Stimulated activated CD8-positive, alpha-beta memory T cell treated with anti-CD3 and anti-CD28 coated beads, Interleukin-7, amount 100 ng/mL, for 24 hours (primary cell): ENCODE results near the gene ADAD2.
A peak's percentile ranks its signal among the peaks of the same experiment; 100 is the strongest.

Source experiments
- DNase-seq: peaks from one replicate; pipeline ENCODE4 v3.0.0-alpha.2; 2020; ENCODE audit warnings: low read depth

ADAD2 gene

DNA sequence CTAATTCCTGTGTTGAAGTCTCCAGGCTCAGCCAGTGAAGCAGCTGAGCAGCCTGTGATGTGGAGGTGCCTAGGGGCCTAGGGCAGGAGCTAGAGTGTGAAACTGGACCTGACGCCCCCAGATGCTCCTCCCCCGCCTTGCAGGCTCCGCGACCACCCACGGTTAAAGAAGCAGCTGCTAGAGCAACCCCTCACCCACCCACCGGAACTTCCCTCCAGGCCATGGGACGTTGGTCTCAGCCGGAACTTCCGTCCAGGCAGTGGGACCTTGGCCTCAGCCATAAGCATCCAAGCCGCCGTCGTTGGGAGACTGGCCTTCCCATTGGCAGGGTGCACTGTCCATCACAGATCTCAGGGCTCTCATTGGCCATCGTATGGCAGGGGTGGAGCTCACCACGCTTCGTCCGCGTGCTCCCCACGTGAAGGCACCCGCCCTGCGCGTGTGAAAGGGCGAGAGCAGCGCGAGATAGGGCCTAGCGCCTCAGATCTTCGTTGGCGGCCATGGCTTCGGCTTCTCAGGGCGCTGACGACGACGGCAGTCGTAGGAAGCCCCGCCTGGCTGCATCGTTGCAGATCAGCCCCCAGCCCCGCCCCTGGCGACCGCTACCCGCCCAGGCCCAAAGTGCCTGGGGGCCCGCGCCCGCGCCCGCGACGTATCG, at the start of gene ADAD2:
Gene ADAD2, plus strand, starts transcription at position 427 of the 658 bp plus-strand sequence. Its CDS starts 74 bp downstream, at position 501.
- DNase-seq: no peak

DNA sequence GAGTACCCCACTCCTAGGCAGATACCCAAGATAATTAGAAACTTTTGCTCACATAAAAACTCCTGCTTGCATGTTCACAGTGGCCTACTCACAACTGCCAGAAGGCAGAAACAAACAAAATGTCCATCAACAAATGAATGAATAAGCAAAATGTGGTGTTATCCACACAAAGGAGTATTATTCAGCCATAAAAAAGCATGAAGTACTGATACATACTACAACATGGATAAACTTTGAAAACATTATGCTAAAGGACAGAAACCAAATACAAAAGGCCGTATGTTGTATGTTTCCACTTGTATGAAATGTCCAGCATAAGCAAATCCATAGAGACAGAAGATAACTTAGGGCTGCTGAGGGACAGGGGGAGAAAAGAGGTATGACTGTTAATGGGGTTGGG, 47.9 kb upstream of the ADAD2 start:
- DNase-seq: no peak

DNA sequence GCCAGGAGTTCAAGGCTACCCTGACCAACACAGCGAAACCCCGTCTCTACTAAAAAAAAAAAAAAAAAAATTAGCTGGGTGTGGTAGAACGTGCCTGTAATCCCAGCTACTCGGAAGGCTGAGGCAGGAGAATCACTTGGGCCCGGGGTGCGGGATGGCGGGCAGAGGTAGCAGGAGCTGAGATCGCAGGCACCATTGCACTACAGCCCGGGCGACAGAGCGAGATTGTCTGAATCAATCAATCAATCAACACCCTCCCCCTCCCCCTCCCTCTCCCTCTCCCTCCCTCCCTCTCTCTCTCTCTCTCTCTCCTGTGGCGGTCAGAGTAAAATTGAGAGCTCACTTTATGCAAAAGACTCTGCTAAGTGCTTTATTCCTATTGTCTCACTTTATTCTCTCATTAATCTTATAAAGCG, 47.2 kb upstream of the ADAD2 start:
- no peak for DNase-seq

DNA sequence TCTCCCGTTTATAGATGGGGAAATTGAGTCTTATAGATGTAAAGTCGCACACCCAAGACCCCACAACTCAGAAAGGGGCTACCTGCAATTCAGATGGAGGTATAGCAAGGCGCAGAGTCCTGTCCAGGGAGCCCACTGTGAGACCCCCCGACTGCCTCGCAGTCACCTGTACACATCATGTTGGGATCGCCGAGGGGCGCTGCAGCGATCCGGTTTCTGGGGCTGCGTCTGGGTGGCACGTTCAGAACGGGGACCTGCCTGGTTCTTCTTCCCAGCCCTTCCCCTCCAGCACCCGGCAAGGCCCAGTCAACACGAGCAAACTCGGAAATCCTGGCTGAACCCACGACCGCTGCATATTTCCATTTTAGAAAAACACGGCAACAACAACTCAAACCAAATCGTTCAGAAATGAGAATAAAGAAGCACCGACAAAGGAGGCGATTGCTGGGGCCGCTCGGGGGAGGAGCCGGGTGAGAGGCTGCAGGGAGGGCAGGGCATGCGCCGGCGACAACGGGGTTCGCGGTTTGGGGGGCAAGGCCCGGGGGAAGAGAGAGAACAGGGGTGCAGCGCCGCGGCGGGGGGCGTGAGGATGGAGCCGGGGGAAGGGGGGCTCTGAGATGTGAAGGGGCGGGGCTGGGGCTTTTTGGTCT, 46.6 kb upstream of the ADAD2 start:
- DNase-seq: peak; percentile 13

DNA sequence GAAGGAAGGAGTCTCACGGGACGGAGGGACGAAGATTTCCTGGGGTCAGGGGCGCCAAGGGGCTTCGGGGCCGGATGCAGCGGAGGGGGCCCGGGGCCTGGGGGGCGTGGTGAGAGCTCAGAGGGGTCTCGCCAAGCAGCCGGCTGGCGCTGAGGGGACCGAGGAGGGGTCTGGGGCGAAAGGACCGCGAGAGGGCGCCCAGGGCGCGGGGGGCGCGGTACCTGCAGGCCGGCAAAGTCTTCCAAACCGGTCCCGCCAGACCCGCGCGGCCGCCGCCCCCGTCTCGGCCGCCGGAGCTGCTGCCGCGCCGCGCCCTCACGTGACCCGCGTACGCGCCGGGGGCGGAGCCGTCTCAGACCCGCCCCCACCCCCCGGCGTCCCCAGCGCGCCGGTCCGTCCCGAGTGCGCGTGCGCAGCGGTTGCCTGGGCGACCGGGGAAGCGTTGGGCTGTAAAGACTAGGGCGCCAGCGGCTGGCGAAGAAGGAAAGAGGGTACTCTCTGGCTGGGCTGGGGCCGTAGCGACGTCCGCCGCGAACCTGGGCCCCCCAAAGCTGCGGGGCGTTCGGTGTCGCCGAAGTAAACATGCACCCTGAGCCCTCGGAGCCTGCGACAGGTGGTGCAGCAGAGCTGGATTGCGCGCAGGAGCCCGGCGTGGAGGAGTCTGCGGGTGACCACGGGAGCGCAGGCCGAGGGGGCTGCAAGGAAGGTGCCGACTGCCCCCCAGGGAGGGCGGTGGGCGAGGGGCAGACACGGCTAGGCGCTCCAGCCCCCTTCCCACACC, 45.9 kb upstream of the ADAD2 start, which contains the start of the genes DNAAF1 and HSDL1:
Gene DNAAF1, plus strand, starts transcription at position 450 of the 781 bp plus-strand sequence. Its CDS starts 133 bp downstream, at position 583.
Gene HSDL1, minus strand, starts transcription at position 319 of the 781 bp plus-strand sequence. CDS start 13,856 bp downstream, outside the sequence.
- peak; percentile 90 for DNase-seq

DNA sequence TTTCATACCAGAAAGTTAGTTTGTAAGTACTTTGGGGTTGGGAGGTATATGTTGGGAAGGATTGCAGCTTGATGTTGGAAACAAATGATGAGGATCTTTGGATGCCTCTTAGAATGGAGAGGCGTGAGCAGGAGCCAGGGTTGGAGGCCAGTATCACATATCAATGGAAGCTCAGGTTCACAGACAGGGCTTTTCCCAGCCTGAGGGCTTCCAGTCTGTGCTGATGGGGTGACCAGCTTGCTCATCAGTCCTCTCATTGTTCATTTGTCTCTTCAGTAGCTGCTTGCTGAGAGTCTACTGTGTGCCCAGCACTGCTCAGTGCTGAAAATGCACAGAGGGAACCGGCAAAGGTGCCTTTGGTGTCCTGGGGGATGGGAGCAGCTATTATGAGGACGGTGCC, 40.0 kb upstream of the ADAD2 start:
- no peak for DNase-seq

DNA sequence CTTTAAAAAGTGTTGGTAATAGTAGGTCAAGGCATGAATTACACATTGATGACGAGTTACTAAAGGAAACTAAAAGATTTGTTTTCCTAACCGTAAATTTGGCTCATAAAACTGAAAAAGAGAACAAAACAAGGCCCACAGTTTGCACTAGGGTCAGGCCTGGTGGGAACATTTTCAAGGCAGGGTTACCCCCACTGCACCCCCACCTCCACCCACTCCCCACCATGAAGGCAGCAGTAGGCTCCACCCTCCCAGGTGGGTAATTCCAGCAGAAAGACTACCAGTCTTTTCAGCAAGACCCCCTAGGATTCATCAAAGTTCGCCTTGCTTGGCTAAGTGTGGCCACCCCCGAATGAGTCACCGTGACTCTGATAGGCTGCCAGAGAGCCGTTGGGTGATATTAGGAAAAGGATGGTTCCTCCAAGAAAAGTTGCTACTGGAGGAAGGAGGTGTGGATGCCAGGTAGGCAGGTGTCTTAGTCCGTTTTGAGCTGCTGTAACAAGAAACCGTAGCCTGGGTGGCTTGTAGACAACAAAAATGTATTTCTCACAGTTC, 37.2 kb upstream of the ADAD2 start:
- DNase-seq: no peak

DNA sequence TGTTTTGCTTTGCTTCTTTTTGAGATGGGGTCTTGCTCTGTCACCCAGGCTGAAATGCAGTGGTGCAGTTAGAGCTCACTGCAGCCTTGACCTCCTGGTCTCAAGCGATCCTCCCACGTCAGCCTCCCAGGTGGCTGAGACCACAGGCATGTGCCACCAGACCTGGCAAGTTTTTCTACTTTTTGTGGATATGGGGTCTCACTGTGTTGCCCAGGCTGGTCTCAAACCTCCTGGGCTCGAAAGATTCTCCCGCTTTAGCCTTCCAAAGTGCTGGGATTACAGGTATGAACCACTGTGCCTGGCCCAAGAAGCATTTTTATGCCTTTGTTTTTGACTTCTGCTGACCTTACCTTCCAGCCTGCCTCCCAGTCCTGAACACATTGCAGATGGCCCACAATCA, 35.7 kb upstream of the ADAD2 start:
- DNase-seq: no peak

DNA sequence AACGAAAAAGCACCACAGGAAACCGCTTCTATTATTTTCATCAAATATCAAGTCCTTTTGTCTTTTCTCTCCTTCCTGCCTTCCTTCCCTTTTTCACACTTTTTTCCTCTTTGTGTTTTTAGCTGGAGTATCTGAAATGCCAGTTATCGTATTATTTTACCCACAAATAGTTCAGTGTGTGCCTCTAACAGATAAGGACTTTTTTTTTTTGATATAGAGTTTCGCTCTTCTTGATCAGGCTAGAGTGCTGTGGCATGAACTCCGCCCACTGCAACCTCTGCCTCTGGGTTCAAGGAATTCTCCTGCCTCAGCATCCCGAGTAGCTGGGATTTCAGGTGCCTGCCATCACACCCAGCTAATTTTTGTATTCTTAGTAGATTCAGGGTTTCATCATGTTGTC, 35.2 kb upstream of the ADAD2 start:
- no peak for DNase-seq

DNA sequence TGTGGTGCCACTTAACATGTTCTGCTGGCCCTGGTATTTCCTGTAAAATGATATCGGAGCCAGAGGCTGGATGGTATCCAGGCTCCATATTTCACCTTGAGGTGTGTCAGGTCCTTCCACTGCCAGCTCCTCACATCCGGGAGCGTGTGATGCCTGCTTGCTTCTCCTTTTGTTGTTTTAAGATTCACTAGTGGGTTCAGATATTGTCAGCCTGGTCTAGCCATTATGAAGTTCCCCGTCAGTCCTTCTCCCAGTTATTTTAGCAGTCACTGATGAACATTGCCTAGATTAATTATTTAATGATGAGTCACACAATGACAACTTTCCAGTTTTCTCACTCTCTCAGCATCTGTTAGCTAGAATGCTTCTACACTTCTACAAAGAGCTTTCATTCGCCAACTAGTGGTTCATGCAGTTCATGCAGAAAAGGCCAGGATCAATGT, 34.6 kb upstream of the ADAD2 start:
- DNase-seq: no peak

DNA sequence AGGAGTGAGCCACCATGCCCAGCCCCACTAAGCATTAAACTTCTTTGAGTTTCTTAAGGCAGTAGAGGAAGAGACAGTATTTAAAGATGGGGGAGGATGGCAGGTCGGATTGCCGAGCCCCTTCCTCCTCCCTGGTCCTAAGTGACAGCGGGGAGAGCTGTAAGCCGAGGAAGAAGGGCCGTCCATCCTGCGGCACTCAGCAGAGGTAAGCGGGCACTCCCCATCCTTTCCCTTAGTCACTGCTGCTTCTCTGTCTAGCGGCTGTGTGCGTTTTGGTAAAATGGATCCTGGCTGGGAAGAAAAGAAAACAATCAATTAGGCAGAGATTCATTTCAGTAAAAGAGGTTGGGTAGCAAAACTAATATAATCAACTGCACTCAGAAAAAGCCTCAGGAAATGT, 31.9 kb upstream of the ADAD2 start:
- no peak for DNase-seq

DNA sequence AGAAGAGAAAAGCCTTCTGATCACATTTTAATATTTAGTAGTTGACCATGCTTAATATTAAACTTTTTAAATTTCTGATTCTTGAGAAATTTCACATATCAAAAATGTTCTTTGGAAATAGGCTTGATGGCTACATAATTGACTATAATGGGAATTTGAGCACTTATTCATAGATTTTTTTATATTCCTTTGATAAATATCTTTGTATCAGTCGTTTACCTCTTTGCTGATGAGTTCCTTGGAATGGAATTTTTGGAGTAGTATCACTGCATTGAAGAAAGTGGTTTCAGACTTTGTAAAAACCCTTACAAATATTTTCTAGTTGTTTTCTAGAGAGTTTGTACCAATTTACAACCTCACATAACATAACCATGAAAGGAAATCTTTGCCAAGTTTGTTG, 31.2 kb upstream of the ADAD2 start:
- DNase-seq: no peak

DNA sequence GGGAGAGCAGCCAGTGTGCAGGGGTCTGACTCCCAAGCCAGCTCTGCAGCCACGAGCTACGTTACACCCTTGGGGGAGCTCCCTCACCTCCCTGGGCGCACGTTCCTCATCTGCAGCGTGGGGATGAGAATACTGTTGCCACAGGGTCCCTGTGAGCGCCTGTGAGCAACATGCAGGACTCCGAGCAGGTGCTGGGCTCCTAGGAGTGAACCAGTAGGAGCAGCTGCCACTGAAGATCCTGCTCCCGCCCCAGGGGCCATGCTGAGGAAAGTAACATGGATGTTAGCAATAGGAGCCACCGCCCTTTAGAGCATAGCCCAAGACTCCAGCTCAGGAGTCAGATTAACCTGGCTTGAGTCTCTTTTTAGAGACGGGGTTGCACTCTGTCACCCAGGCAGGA, 29.9 kb upstream of the ADAD2 start:
- DNase-seq: no peak

DNA sequence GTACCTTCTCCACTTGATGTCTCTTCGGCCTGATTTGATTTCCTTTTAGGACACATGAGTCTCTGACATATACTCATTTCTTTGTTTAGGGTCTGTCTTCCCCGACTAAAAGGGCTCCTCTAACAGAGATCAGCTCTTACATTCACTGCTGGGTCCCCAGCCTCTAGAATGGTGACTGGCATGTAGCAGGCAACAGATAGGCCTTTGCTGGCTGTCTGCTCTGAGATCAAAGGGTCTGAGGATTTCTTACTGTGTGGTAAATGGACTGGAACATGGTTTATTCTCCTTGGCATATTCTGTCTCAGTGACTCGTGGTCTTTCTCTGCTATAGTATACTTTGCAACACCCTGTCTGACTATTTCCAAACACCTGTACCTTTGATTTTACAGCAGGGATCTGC, 29.2 kb upstream of the ADAD2 start:
- DNase-seq: no peak

DNA sequence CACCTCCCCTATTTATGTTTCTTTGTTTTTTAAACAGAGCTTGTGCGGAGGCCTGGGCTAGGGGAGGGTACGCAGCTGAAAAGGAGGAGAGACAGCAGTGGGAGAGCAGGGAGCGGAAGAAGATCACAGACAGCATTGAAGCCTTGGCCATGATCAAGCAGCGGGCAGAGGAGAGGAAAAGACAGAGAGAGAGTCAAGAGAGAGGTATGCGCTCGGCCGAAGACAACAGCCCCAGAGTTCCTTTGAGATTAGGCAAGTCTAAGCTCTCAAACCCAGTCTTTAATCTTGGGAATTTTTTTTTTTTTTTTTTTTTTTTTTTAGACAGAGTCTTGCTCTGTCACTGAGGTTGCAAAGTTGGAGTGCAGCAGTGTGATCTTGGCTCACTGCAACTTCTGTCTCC, 25.2 kb upstream of the ADAD2 start:
- no peak for DNase-seq

DNA sequence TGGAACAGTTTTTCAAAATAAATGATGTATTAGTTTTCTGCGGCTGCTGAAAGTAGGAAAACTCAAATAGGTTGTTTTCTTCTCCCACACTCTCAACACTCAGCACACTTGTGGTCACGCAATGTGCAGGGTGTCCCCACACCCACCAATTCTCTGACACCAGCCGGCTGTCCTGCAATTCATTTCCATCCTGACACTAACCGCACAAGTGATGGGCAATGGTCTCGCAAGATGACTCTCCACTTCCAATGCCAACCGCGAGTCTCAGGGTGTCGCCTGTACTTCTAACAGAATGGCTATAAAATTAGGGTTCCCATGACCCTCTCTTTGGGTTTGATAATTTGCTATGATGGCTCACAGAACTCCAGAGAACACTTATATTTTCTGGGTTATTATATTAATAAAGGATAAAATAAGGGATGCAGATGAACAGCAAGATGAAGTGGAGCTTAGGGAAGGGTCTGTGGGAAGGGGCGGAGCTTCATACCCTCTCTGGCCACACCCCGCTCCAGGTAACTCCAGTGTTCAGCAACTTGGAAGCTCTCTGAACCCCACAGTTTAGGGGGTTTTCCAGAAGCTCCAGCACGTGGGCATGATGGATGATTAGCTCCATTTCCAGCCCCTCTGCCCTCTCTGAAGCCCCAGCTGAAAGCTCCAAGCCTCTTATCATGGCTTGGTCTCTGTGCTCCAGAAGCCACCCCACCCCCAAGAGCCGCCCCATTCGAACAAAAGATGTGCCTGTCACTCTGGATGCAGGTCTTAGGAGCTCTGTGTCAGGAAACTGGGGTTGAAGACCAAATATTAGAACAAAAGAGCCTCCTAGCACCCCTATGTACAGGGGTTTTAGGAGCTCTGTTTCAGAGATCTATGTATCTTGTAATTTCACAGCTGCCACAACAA, 23.9 kb upstream of the ADAD2 start:
- DNase-seq: no peak

DNA sequence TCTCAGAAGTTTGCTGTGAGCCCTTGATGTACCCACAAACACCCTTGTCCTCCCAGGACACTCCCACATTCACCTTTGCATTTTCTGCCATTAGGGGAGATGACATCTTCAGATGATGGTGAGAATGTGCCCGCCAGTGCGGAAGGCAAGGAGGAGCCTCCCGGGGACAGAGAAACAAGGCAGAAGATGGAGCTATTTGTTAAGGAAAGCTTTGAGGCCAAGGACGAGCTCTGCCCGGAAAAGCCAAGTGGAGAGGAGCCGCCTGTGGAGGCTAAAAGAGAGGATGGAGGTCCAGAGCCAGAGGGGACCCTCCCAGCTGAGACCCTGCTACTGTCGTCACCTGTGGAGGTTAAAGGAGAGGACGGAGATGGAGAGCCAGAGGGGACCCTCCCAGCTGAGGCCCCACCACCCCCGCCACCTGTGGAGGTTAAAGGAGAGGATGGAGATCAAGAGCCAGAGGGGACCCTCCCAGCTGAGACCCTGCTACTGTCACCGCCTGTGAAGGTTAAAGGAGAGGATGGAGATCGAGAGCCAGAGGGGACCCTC, 21.1 kb upstream of the ADAD2 start:
- no peak for DNase-seq

DNA sequence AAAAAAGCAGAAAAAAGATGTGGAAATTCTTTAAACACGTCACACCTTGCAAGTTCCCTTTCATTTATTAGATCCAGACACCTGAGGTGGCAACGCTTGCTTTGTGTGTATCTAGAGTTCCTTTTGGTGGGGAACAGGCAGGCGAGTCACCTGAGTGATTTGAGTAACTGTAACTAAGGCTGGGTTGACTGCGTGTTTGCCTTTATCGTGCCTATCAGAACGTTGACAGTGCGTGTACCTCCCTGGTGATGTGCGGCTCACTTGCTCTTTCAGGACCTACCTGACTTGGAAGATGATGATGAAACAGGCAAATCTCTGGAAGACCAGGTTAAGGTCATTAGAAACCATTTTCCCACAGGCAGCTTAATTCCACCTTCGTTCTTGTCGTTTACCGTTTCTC, 16.6 kb upstream of the ADAD2 start:
- DNase-seq: no peak

DNA sequence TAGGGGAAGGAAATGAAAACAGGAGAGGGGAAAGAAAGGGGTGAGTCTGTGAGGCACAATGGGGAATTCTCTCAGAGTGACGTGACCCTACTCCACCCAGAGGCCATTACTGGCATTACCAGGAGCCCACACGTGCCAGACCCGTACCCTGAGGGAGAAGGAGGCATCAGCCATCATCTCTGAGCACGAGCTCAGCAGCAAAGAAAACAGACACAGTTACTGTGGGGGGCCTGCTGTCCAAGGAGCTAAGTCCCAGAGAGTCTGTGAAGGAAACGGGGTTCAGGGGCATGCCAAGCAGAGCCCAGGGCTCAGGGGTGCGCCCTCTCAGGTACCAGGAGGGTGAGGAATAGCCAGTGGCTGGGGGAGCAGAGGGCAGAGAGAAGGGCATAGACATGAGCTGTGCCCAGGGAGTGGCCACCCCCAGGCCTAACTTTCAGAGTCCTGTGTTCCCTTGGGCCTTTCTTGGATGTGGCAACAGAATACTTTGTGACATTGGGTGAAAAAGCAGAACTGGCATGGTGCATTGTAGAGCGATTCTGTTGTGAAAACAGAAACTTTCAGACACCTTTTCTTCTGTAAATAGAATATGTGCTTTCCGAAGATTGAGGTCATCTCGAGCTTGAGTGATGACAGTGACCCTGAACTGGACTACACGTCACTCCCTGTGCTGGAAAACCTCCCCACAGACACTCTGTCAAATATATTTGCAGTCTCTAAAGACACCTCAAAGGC, 15.4 kb upstream of the ADAD2 start:
- peak; percentile 41 for DNase-seq
